ENCODE data around the gene BTBD7. TPM values are rescaled to one million over a fixed set of nuclear protein-coding genes. Genes with fewer than 3 reads are reported as not detected.

The BTBD7 gene, protein sequence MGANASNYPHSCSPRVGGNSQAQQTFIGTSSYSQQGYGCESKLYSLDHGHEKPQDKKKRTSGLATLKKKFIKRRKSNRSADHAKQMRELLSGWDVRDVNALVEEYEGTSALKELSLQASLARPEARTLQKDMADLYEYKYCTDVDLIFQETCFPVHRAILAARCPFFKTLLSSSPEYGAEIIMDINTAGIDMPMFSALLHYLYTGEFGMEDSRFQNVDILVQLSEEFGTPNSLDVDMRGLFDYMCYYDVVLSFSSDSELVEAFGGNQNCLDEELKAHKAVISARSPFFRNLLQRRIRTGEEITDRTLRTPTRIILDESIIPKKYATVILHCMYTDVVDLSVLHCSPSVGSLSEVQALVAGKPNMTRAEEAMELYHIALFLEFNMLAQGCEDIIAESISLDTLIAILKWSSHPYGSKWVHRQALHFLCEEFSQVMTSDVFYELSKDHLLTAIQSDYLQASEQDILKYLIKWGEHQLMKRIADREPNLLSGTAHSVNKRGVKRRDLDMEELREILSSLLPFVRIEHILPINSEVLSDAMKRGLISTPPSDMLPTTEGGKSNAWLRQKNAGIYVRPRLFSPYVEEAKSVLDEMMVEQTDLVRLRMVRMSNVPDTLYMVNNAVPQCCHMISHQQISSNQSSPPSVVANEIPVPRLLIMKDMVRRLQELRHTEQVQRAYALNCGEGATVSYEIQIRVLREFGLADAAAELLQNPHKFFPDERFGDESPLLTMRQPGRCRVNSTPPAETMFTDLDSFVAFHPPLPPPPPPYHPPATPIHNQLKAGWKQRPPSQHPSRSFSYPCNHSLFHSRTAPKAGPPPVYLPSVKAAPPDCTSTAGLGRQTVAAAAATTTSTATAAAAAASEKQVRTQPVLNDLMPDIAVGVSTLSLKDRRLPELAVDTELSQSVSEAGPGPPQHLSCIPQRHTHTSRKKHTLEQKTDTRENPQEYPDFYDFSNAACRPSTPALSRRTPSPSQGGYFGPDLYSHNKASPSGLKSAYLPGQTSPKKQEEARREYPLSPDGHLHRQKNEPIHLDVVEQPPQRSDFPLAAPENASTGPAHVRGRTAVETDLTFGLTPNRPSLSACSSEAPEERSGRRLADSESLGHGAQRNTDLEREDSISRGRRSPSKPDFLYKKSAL
- total RNA-seq: 16.9 and 18.4 TPM in 2 replicates

DNA sequence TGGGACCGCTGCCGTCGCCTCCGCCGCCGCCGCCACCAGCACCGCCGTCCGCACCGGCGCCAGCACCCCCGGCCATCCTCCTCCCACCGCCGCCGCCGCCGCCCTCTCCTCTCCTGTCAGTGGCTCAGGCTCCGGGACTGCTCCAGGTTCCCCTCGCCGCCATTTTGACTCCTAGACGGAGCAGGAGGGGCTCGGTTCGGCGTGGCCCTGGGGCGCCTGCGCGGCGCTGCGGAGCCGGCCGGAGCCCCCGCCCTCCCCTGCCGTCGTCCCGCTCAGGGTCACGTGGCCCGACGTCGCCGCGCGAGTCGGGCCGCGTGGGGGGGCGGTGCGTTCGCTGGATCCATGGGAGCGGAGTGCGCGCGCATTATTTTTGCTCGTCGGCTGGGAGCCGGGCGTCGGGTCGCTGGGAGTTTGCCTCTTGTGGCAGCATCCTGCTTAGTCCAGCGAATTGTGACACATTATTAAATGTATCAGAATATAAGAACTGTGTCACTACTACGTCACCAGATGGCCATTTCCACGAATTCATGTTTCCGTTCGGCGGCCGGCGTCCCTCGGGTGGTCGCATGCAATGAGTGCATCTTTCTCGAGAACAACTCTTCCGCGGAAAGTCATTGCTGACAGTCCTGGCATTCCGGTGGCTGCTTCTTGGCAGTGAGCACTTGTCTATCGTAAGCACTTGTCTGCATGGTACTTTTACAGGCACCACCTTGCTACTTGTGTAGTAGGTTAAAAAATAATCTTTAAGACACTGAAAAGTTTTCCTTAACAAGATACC, at the start of gene BTBD7:
Gene BTBD7, minus strand, starts transcription at position 184 of the 778 bp plus-strand sequence. CDS start 36,985 bp downstream, outside the sequence.

DNA sequence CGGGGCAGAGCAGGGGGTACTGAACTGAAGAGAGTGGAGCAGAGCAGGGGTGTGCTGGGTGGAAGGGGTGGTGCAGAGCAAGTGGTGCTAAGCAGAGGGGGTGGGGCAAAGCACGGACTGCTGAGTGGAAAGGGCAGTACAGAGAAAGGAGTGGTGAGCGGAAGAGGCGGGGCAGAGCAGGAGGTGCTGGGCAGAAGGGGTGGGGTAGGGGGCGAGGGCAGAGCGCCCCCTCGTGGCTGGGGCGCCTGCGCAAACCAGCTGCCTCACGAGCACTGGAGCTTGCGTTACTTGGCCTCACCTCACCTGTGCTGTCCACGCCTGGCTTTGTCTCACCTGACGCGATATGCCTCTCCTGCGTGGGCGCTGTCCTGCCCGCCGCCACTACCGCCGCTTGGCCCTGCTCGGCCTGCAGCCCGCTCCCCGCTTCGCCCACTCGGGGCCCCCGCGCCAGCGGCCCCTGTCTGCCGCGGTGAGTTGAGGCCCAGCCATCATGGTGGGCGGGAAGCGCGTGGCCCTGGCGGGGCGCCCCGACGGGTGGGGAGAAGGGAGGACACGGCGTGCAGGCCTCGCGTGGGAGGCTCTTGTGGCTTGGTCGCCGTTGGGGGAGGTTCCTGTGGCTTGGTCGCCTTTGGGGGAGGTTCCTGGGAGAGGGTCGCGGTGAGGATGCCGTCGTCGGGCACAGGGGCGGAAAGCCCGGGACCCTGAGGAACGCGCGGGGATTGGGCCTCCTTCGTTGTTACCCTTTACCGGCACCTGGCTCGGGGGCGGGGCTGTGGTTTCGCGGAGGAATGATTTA, 14.3 kb upstream of the BTBD7 start, which contains the start of gene COX8C:
Gene COX8C, plus strand, starts transcription at position 257 of the 796 bp plus-strand sequence. Its CDS starts 87 bp downstream, at position 344.

DNA sequence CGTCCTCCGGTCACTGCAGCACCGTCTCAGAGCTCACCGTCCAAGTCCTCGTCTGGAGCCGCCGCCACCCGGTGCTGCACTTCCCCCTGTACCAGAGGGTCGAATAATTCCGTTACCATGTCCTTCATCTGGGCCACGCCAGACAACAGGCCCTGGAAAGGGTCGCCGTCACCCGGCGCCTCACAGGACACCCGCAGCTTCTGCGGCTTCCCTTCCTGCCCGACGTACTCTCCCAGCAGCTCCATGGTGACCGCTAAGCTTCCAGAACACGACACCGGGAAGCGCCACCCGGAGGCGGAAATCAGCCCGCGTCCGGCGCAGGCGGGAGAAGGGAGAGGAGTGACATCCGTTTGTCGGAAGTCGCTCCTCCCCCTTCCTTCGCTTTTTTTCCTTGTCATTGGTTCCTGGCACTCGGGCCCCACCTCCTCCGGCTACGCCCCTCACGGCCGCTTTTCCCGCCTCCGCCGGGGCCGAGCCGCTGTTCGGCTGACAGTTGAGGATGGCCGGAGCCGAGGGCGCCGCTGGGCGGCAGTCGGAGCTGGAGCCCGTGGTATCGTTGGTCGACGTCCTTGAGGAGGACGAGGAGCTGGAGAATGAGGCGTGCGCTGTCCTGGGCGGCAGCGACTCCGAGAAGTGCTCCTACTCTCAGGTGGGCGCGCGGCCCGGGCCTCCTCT, 125.9 kb downstream of the BTBD7 start, which contains the start of the genes GON7 and UBR7:
Gene GON7, minus strand, starts transcription at position 273 of the 675 bp plus-strand sequence. Its CDS starts 28 bp downstream, at position 245.
Gene UBR7, plus strand, starts transcription at position 464 of the 675 bp plus-strand sequence. Its CDS starts 36 bp downstream, at position 500.

Other genes starting within 250 kb of the BTBD7 start
- 5.4 and 9.8 TPM in 2 replicates for gene ITPK1, start 217.1 kb downstream of the BTBD7 start, total RNA-seq
- 10.5 and 12.6 TPM in 2 replicates for gene MOAP1, start 148.1 kb downstream of the BTBD7 start, total RNA-seq
- gene LYSET, start 147.7 kb downstream of the BTBD7 start, total RNA-seq: 7.6 and 8.2 TPM in 2 replicates
- 15.4 and 17.0 TPM in 2 replicates for gene GON7, start 126.0 kb downstream of the BTBD7 start, total RNA-seq
- 28.5 and 51.4 TPM in 2 replicates for gene UBR7, start 125.8 kb downstream of the BTBD7 start, total RNA-seq
- not detected in 2 replicates for gene COX8C, start 14.1 kb upstream of the BTBD7 start, total RNA-seq
- 0.16 and 0.17 TPM in 2 replicates for gene UNC79, start 97.9 kb upstream of the BTBD7 start, total RNA-seq